ENCODE measurements around the gene C8G. TPM values are rescaled to one million over a fixed set of nuclear protein-coding genes. Genes with fewer than 3 reads are reported as not detected.
A peak's percentile ranks its signal among the peaks of the same experiment; 100 is the strongest.

Gene C8G
- total RNA-seq, 1 experiment from 2014 or later, result 2.9 TPM

GRCh38 chr9:136923881-136924280 lies 21.2 kb upstream of the C8G start:
- intact Hi-C loops (cut with micrococcal nuclease; ENCODE audit: unreplicated experiment) (no loop called here), in situ Hi-C loops (cut with HindIII; ENCODE audit: low pct_unique_long_range_greater_than_20kb, low sequenced_read_pairs) (no loop called here)
- Histone ChIP-seq H3K27me3 (ENCODE audit: control insufficient read depth, insufficient read depth, low read length) (no peaks in the 10 kb centered on the region), H3K36me3 (ENCODE audit: control insufficient read depth, insufficient read depth, low read length) (peaks cover 5% of the 10 kb centered on the region), H3K4me1 (ENCODE audit: control insufficient read depth, insufficient read depth, low read length) (no peaks in the 10 kb centered on the region), H3K9me3 (ENCODE audit: control insufficient read depth, insufficient read depth, low read depth, low read length) (no peaks in the 10 kb centered on the region), H3K4me3 (ENCODE audit: low read depth in 2 of 2, low read length in 2 of 2) (no peak overlapping the region), H3K27ac (ENCODE audit: low read length) (no peak overlapping the region)
- POLR2A ChIA-PET, result no interaction called here
- CTCF ChIA-PET, result no interaction called here
- no peak for TF ChIP-seq REST (IDR thresholded peaks at IDR 0.05; ENCODE audit: insufficient read depth in 1 of 2, low read depth in 2 of 2, low read length in 1 of 2)
- TF ChIP-seq POLR2AphosphoS5 (IDR thresholded peaks at IDR 0.05; ENCODE audit: low read depth, low read length), result no peak
- no peak for TF ChIP-seq TCF7L2 (IDR thresholded peaks at IDR 0.05; ENCODE audit: low read depth, low read length)
- no peak for TF ChIP-seq SIN3A (IDR thresholded peaks at IDR 0.05; ENCODE audit: borderline replicate concordance, insufficient read depth, low read depth, low read length)
- TF ChIP-seq CTCF (IDR thresholded peaks at IDR 0.05), result no peak
- DNase-seq (ENCODE audit: low read depth, low spot score), result no peak
- no TSS peak for BruUV-seq (replicated peaks)
- no peak for ATAC-seq

GRCh38 chr9:136925414-136926153 lies 19.5 kb upstream of the C8G start:
- ChIA-PET CTCF (no interaction called here), POLR2A (interaction anchor here (0.6 kb wide), 1 partner anchor 17 kb away, joined by 4 read pairs; no protein-coding TSS in a partner anchor)
- in situ Hi-C loops (cut with HindIII; ENCODE audit: low pct_unique_long_range_greater_than_20kb, low sequenced_read_pairs) (no loop called here), intact Hi-C loops (cut with micrococcal nuclease; ENCODE audit: unreplicated experiment) (no loop called here)
- no TSS peak for BruUV-seq (replicated peaks)
- DNase-seq (ENCODE audit: low read depth, low spot score) (no peak), ATAC-seq (0 out of 2 replicates have a peak, but pooled peaks have one; percentile 32)
- Histone ChIP-seq H3K4me3 (ENCODE audit: low read depth in 2 of 2, low read length in 2 of 2) (no peak overlapping the region), H3K27ac (ENCODE audit: low read length) (no peak overlapping the region), H3K9me3 (ENCODE audit: control insufficient read depth, insufficient read depth, low read depth, low read length) (no peaks in the 10 kb centered on the region), H3K36me3 (ENCODE audit: control insufficient read depth, insufficient read depth, low read length) (peaks cover 5% of the 10 kb centered on the region), H3K4me1 (ENCODE audit: control insufficient read depth, insufficient read depth, low read length) (no peaks in the 10 kb centered on the region), H3K27me3 (ENCODE audit: control insufficient read depth, insufficient read depth, low read length) (no peaks in the 10 kb centered on the region)
- no peak for TF ChIP-seq CTCF (IDR thresholded peaks at IDR 0.05)
- no peak for TF ChIP-seq SIN3A (IDR thresholded peaks at IDR 0.05; ENCODE audit: borderline replicate concordance, insufficient read depth, low read depth, low read length)
- TF ChIP-seq POLR2AphosphoS5 (IDR thresholded peaks at IDR 0.05; ENCODE audit: low read depth, low read length), result no peak
- TF ChIP-seq TCF7L2 (IDR thresholded peaks at IDR 0.05; ENCODE audit: low read depth, low read length), result no peak
- TF ChIP-seq REST (IDR thresholded peaks at IDR 0.05; ENCODE audit: insufficient read depth in 1 of 2, low read depth in 2 of 2, low read length in 1 of 2), result no peak
